Right lobe of liver (tissue), 6 donors: ENCODE data around the gene SGO1. TPM values are rescaled to one million over a fixed set of nuclear protein-coding genes. Genes with fewer than 3 reads are reported as not detected.
"Not testable (repeated sequence)": the region's sequence is repeated elsewhere in the genome, so short reads cannot be mapped to it uniquely, and the experiment has no call there.

Source experiments
- ATAC-seq, 4 donors: fragments of 200-7000 bp; cut with Tn5 transposase; one replicate each; pipeline ENCODE4 v1.9.1; 2020; ENCODE audit warnings: mild to moderate bottlenecking in 4 of 4, moderate library complexity in 4 of 4
- DNase-seq, 3 donors: peaks; one replicate each; pipeline ENCODE4 v3.0.0-alpha.2; 2020
- H3K27ac ChIP-seq, 3 donors: fragments of 200-600 bp; one replicate each; pipeline ENCODE4 v1.8.0; 2022
- H3K27me3 ChIP-seq, 2 donors: fragments of 200-600 bp; one replicate each; pipeline ENCODE4 v1.8.0; 2022
- H3K36me3 ChIP-seq, 4 donors: fragments of 200-600 bp; sonication (generic) in 1 of 4; one replicate each; pipeline versions ENCODE4 v1.5.1 to v1.8.0; 2017 to 2022; ENCODE audit warnings: control low read depth in 1 of 4
- H3K4me1 ChIP-seq, 4 donors: fragments of 200-600 bp; sonication (generic) in 1 of 4; one replicate each; pipeline versions ENCODE4 v1.5.1 to v1.8.0; 2017 to 2022; ENCODE audit warnings: control low read depth in 1 of 4
- H3K4me3 ChIP-seq, 3 donors: fragments of 200-600 bp; one replicate each; pipeline ENCODE4 v1.8.0; 2022
- H3K9me3 ChIP-seq, 4 donors: fragments of 200-600 bp; sonication (generic) in 1 of 4; one replicate each; pipeline versions ENCODE4 v1.5.1 to v1.8.0; 2017 to 2022; ENCODE audit warnings: control low read depth in 1 of 4
- CTCF ChIP-seq, 4 donors: fragments of 200-600 bp in 3 of 4; fragments of 450-650 bp in 1 of 4; IDR thresholded peaks; one replicate each; pipeline versions ENCODE4 v1.5.1 to v1.8.0; 2016 to 2022; ENCODE audit warnings: antibody characterized with exemption in 4 of 4, mild to moderate bottlenecking in 2 of 4
- POLR2A ChIP-seq: fragments of 450-650 bp; IDR thresholded peaks from one replicate; pipeline ENCODE4 v1.6.1; 2017; ENCODE audit warnings: antibody characterized with exemption, mild to moderate bottlenecking
- whole genome bisulfite sequencing: methylation state at CpG from one replicate; pipeline ENCODE4 v1.1.6; 2018; ENCODE audit warnings: low coverage, low lambda C conversion rate; ENCODE audit not compliant: insufficient coverage; ENCODE audit errors: missing lambda C conversion rate; 5-methylcytosine and 5-hydroxymethylcytosine counted together
- intact Hi-C, 2 donors: fragments of 100-400 bp; cut with DNase I; formaldehyde crosslinking; loops; one replicate each; pipeline versions ENCODE4 v1.11.2 to v1.14.1; 2022
- total RNA-seq, 6 experiments: library from RNA; depleted of rRNA in 2 of 6; stranded (reverse); fragments of >200 nt in 2 of 6; fragmentation: NEBNext Ultra II Directional in 3 of 6; extraction: Animal tissue kit (Norgen Biotek cat#: 25700) in 3 of 6; gene quantifications; one replicate each; pipeline versions ENCODE4 v1.1.0 to v1.2.4, GENCODE V29; 2016 to 2023
- donor health status: DM: no; HTN: yes; CAD: no.
- donor health status: DM: no; HTN: no; CAD: no.
- donor health status: DM: no; HTN: no; CAD: no.
- donor health status: DM: no; HTN: yes; CAD: no.
- donor health status: DM: no; HTN: yes; CAD: no.

The SGO1 gene
- total RNA-seq, 6 experiments from 2014 or later = 0.20 to 1.1 (median 0.58) TPM

- no peak overlapping the region for H3K27ac ChIP-seq
- DNase-seq = no peak
- H3K36me3 ChIP-seq = no peaks in the 10 kb centered on the region
- peak; percentile 85 to 91 (median 87) for ATAC-seq
- no peaks in the 10 kb centered on the region for H3K9me3 ChIP-seq
- H3K4me3 ChIP-seq = no peak overlapping the region
- WGBS = 8% methylated on average over 2 of the region's 2 CpGs
- intact Hi-C loops = no loop called here
- H3K27me3 ChIP-seq = no peaks in the 10 kb centered on the region
- TF ChIP-seq CTCF (IDR thresholded peaks at IDR 0.05) = peak; percentile 55 to 65 (median 64)
- no peak for TF ChIP-seq POLR2A
- H3K4me1 ChIP-seq = peaks cover 0 to 19% (median 0%) of the 10 kb centered on the region in 4 donors
Measured at GRCh38 chr3:20225769-20226168, 39.8 kb upstream of the SGO1 start.

DNA sequence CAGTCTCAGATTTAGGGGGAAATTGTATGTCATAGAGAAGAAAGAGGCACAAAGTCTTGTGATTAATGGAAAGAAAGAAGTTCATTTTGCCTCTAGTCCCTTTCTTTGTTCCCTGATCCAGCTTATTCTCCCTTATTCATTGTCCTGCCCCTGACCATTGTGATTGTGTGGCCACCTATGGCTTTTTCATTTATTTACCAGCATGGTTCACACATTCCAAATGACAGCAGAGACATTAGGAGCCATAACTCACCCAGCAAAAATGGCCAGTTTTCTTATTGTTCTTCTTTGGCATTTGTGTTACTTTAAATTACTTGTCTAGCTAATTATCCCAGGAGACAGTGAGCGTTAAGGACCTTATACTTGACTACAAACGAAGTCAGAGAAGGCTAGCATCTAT, 36.3 kb upstream of the SGO1 start:
- no peak for DNase-seq
- H3K27ac ChIP-seq = no peak overlapping the region
- no peaks in the 10 kb centered on the region for H3K9me3 ChIP-seq
- no peaks in the 10 kb centered on the region for H3K36me3 ChIP-seq
- 62% methylated on average over 2 of the region's 2 CpGs for WGBS
- H3K4me1 ChIP-seq = peaks cover 0 to 7% (median 0%) of the 10 kb centered on the region in 4 donors
- TF ChIP-seq CTCF (IDR thresholded peaks at IDR 0.05) (no peak), POLR2A (no peak)
- H3K4me3 ChIP-seq = no peak overlapping the region
- intact Hi-C loops = no loop called here
- ATAC-seq = no peak
- H3K27me3 ChIP-seq = no peaks in the 10 kb centered on the region

DNA sequence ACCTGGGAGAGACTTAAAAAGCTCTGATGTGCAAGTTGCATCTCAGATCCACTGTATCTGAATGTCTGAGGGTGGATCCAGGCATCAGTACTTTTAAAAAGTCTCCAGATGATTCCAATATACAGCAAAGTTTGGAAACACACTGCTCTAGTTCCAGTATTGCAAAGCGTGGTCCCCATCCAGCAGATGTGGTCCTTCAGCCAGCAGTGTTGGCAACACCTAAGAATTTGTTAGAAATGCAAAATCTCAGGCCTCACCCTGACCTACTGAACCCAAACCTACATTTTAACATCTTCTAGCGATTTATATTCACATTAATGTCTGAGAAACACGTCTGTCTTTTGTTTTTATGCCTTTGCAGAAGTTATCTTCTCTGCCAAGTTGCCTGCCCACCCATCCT, 32.2 kb upstream of the SGO1 start:
- H3K27me3 ChIP-seq = no peaks in the 10 kb centered on the region
- intact Hi-C loops = no loop called here
- DNase-seq (no peak), ATAC-seq (no peak)
- WGBS = 62% methylated on average over 3 of the region's 3 CpGs
- TF ChIP-seq CTCF (IDR thresholded peaks at IDR 0.05) (no peak), POLR2A (no peak)
- no peaks in the 10 kb centered on the region for H3K4me1 ChIP-seq
- H3K36me3 ChIP-seq = no peaks in the 10 kb centered on the region
- no peak overlapping the region for H3K27ac ChIP-seq
- H3K4me3 ChIP-seq = no peak overlapping the region
- no peaks in the 10 kb centered on the region for H3K9me3 ChIP-seq

DNA sequence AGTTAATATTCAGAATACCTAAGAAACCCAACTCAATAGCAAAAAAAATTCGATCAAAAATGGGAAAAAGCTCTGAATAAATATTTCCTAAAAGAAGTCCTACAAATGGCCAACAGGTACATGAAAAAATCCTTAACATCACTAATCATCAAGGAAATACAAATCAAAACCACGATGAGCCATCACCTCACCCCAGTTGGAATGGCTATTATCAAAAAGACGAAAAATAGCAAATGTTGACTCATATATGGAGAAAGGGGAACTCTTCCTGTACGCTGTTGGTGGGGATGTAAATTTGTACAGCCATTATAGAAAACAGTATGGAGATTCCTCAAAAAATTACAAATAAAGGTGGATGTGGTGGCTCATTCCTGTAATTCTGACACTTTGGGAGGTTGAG, 29.6 kb upstream of the SGO1 start:
- intact Hi-C loops = no loop called here
- H3K9me3 ChIP-seq = no peaks in the 10 kb centered on the region
- ATAC-seq (no peak), DNase-seq (no peak)
- no peak overlapping the region for H3K4me3 ChIP-seq
- TF ChIP-seq POLR2A = no peak
- no peak for TF ChIP-seq CTCF (IDR thresholded peaks at IDR 0.05)
- H3K36me3 ChIP-seq = no peaks in the 10 kb centered on the region
- no peaks in the 10 kb centered on the region for H3K4me1 ChIP-seq
- no peak overlapping the region for H3K27ac ChIP-seq
- no peaks in the 10 kb centered on the region for H3K27me3 ChIP-seq
- WGBS = 78% methylated on average over 4 of the region's 4 CpGs

GRCh38 chr3:20213491-20213890, 27.5 kb upstream of the SGO1 start:
- H3K27me3 ChIP-seq, intact Hi-C loops: not testable (repeated sequence)

DNA sequence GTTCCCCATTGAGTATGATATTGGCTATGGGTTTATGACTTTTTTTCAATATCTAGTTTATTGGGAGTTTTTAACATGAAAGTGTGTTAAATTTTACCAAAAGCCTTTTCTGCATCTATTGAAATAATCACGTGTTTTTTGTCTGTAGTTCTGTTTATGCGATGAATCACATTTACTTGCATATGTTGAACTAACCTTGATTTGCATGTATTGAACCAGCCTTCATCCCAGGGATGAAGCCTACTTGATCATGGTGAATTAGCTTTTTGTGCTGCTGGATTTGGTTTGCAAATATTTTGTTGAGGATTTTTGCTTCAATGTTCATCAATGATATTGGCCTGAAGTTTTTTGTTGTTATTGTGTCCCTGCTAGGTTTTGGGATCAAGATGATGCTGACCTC, 21.9 kb upstream of the SGO1 start:
- DNase-seq, H3K36me3 ChIP-seq, H3K27me3 ChIP-seq, intact Hi-C loops, H3K27ac ChIP-seq, H3K4me3 ChIP-seq, H3K4me1 ChIP-seq, H3K9me3 ChIP-seq, ATAC-seq: not testable (repeated sequence)
- 63% methylated on average over 2 of the region's 2 CpGs for WGBS

More at GRCh38 chr3:20213491-20213890, 27.5 kb upstream of the SGO1 start:
- H3K4me3 ChIP-seq, H3K36me3 ChIP-seq, ATAC-seq, H3K27ac ChIP-seq, H3K4me1 ChIP-seq, H3K9me3 ChIP-seq, DNase-seq: not testable (repeated sequence)
- 82% methylated on average over 1 of the region's 1 CpG for WGBS

DNA sequence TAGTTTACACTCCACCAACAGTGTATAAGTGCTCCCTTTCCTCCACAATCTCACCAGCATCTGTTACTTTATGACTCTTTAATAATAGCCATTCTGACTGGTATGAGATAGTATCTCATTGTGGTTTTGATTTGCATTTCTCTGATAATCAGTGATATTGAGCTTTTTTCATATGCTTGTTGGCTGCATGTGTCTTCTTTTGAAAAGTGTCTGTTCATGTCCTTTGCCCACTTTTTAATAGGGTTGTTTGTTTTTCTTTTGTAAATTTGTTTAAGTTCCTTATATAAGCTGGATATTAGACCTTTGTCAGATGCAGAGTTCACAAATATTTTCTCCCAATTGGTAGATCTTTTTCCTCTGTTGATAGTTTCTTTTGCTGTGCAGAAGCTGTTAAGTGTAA, 19.9 kb upstream of the SGO1 start:
- ATAC-seq, H3K36me3 ChIP-seq, DNase-seq, H3K4me1 ChIP-seq, intact Hi-C loops, H3K4me3 ChIP-seq, H3K27me3 ChIP-seq, H3K27ac ChIP-seq, H3K9me3 ChIP-seq: not testable (repeated sequence)
